ENCODE measurements around the gene FREY1. TPM values are rescaled to one million over a fixed set of nuclear protein-coding genes. Genes with fewer than 3 reads are reported as not detected.

The FREY1 gene
- total and polyA plus RNA-seq, 9 of the 15 experiments (the other 6 are each of a cell fraction or from before 2014, with no cell fraction given): 0.25 to 1.5 (median 1.1) TPM; not detected in 5

DNA sequence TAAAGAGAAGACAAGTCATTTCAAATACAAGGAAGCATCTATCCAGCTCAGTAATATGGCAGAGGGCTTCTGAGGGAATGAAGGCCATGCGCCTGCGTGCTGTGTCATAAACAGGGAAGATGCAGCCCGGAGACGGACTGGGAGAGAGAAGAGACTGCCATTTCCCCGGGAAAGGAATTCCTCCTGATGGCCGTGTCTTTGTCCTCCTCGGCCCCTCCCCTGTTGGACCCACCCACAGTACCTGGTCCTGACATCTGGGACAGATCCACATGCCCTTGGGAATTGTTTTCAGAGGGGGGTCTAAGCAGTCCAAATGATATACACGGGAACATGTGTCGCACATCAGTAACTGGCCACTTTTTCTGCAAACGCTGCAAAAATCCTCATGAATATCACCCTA, 30.8 kb upstream of the FREY1 start:
- in situ Hi-C loops (cut with MboI) (no loop called here), intact Hi-C loops (cut with micrococcal nuclease) (no loop called here)
- no peaks in the 10 kb centered on the region for H3K9me3 ChIP-seq (replicated peaks; ENCODE audit: control insufficient read depth, insufficient read depth, low read depth, low read length)
- peaks cover 0 to 5% of the 10 kb centered on the region in 2 experiments; a peak in 1 of 5 replicates for H3K4me1 ChIP-seq (replicated peaks in 1 of 2; ENCODE audit: control insufficient read depth in 2 of 2, insufficient read depth in 2 of 2, low read length in 2 of 2)
- H3K4me2 ChIP-seq (ENCODE audit: insufficient read depth, low read length): no peak overlapping the region
- FAIRE-seq (no peak), DNase-seq (ENCODE audit: extremely low read depth in 1 of 4, low spot score in 3 of 4) (no peak), ATAC-seq (no peak)
- H3K27ac ChIP-seq (ENCODE audit: extremely low read depth, low read depth, low read length): no peak overlapping the region
- no peak overlapping the region for H3K4me3 ChIP-seq
- peaks cover 45% of the 10 kb centered on the region; the same call in 2 of the 3 replicates for H3K36me3 ChIP-seq (ENCODE audit: control insufficient read depth, insufficient read depth, low read length)
- no peaks in the 10 kb centered on the region for H3K79me2 ChIP-seq (ENCODE audit: control insufficient read depth, insufficient read depth, low read length)
- no peaks in the 10 kb centered on the region for H3K9me1 ChIP-seq (ENCODE audit: control insufficient read depth, insufficient read depth, low read length)
- no peaks in the 10 kb centered on the region for H3K27me3 ChIP-seq (ENCODE audit: control insufficient read depth in 2 of 2, insufficient read depth in 2 of 2, low read length in 2 of 2)
- POLR2A ChIA-PET: no interaction called here
- H4K20me1 ChIP-seq (replicated peaks; ENCODE audit: control insufficient read depth, insufficient read depth, low read length): no peaks in the 10 kb centered on the region
- WGBS (ENCODE audit: insufficient coverage, low coverage, missing lambda C conversion rate): 90% methylated on average over 10 of the region's 10 CpGs
- BruUV-seq (replicated peaks): no TSS peak
- CTCF ChIA-PET (ENCODE audit: low intra/inter-chr PET ratio): no interaction called here
- no peak overlapping the region for H3K9ac ChIP-seq (ENCODE audit: insufficient read depth in 1 of 2, low read depth in 2 of 2, low read length in 2 of 2)
- TF ChIP-seq IFI16 (CRISPR knock-in tag; IDR thresholded peaks at IDR 0.05) (no peak), SNIP1 (IDR thresholded peaks at IDR 0.05; ENCODE audit: low read depth) (no peak)
- no peak overlapping the region for H2AFZ ChIP-seq (ENCODE audit: low read depth, low read length)

DNA sequence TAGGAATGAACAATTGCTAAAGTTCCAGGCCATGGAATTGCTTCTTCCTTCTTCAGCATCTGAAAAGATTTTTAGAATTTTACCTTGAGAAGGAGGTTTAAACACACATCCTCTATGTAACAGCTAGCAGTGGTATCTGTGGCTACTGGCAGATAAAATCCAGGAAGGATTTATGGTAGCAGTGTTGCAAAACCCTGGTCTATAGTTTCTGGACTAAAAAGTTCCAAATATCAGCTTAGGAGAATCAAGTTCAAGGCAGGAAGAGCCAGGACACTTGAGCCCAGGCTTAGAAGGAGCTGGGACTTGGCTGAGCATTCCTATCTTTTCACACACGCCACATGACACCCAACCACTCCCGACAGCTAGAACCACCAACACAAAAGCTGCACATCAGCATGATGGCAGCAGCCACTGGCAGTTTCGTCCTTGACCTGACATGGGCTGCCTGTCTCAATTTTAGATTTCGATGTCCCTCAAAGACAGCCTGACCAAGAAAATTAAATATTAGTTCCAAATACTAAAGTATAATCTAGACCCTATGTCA, 29.5 kb upstream of the FREY1 start:
- ATAC-seq (no peak), DNase-seq (ENCODE audit: extremely low read depth in 1 of 4, low spot score in 3 of 4) (no peak), FAIRE-seq (no peak)
- TF ChIP-seq HEY1 (CRISPR knock-in tag; IDR thresholded peaks at IDR 0.05; ENCODE audit: borderline replicate concordance) (no peak), HMGN3 (IDR thresholded peaks at IDR 0.05; ENCODE audit: borderline replicate concordance, extremely low read depth, insufficient read length, low read depth, low read length) (no peak), EZH2 (IDR thresholded peaks at IDR 0.05; ENCODE audit: borderline replicate concordance, low read depth, low read length) (no peak), NR1H2 (CRISPR knock-in tag; IDR thresholded peaks at IDR 0.05) (no peak), CXXC5 (CRISPR knock-in tag; IDR thresholded peaks at IDR 0.05) (no peak)
- TF ChIP-seq, protein P1, sequence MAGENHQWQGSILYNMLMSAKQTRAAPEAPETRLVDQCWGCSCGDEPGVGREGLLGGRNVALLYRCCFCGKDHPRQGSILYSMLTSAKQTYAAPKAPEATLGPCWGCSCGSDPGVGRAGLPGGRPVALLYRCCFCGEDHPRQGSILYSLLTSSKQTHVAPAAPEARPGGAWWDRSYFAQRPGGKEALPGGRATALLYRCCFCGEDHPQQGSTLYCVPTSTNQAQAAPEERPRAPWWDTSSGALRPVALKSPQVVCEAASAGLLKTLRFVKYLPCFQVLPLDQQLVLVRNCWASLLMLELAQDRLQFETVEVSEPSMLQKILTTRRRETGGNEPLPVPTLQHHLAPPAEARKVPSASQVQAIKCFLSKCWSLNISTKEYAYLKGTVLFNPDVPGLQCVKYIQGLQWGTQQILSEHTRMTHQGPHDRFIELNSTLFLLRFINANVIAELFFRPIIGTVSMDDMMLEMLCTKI (IDR thresholded peaks at IDR 0.05; ENCODE audit: partially characterized antibody): no peak
- CTCF ChIA-PET (ENCODE audit: low intra/inter-chr PET ratio): no interaction called here
- peaks cover 0 to 10% of the 10 kb centered on the region in 2 experiments; a peak in 1 of 5 replicates for H3K4me1 ChIP-seq (replicated peaks in 1 of 2; ENCODE audit: control insufficient read depth in 2 of 2, insufficient read depth in 2 of 2, low read length in 2 of 2)
- POLR2A ChIA-PET: interaction anchor here (1.0 kb wide), 1 partner anchor 9 kb away, joined by 4 read pairs; no protein-coding TSS in a partner anchor
- intact Hi-C loops (cut with micrococcal nuclease) (no loop called here), in situ Hi-C loops (cut with MboI) (no loop called here)
- peaks cover 49% of the 10 kb centered on the region; the same call in 2 of the 3 replicates for H3K36me3 ChIP-seq (ENCODE audit: control insufficient read depth, insufficient read depth, low read length)
- H3K27me3 ChIP-seq (ENCODE audit: control insufficient read depth in 2 of 2, insufficient read depth in 2 of 2, low read length in 2 of 2): no peaks in the 10 kb centered on the region
- BruUV-seq (replicated peaks): no TSS peak
- H3K27ac ChIP-seq (ENCODE audit: extremely low read depth, low read depth, low read length): no peak overlapping the region
- H3K9ac ChIP-seq (ENCODE audit: insufficient read depth in 1 of 2, low read depth in 2 of 2, low read length in 2 of 2): peak overlapping the region in 1 of 2 experiments; percentile 70; a peak in 1 of 4 replicates
- no peak overlapping the region for H3K4me2 ChIP-seq (ENCODE audit: insufficient read depth, low read length)
- H3K4me3 ChIP-seq: no peak overlapping the region
- H3K79me2 ChIP-seq (ENCODE audit: control insufficient read depth, insufficient read depth, low read length): no peaks in the 10 kb centered on the region
- no peaks in the 10 kb centered on the region for H3K9me1 ChIP-seq (ENCODE audit: control insufficient read depth, insufficient read depth, low read length)
- H2AFZ ChIP-seq (ENCODE audit: low read depth, low read length): no peak overlapping the region
- 67% methylated on average over 4 of the region's 4 CpGs for whole genome bisulfite sequencing (ENCODE audit: insufficient coverage, low coverage, missing lambda C conversion rate)
- H3K9me3 ChIP-seq (replicated peaks; ENCODE audit: control insufficient read depth, insufficient read depth, low read depth, low read length): no peaks in the 10 kb centered on the region
- H4K20me1 ChIP-seq (replicated peaks; ENCODE audit: control insufficient read depth, insufficient read depth, low read length): no peaks in the 10 kb centered on the region

Data from K562 (cell line).